CD8-positive, alpha-beta memory T cell (primary cell): ENCODE measurements around the gene SLC7A8. TPM values are rescaled to one million over a fixed set of nuclear protein-coding genes. Genes with fewer than 3 reads are reported as not detected.

Experiments used
- CTCF ChIA-PET: fragments of 350-600 bp; sonication (Branson Sonifier 250); formaldehyde crosslinking; loops from one replicate; lab custom pipeline; 2021; ENCODE audit warnings: antibody characterized with exemption; lab: Charles Lee
- POLR2A ChIA-PET: fragments of 350-600 bp; sonication (Branson Sonifier 250); formaldehyde crosslinking; loops from one replicate; lab custom pipeline; 2021; ENCODE audit warnings: antibody characterized with exemption; lab: Charles Lee
- DNase-seq, 5 donors: peaks; one replicate each; pipeline versions ENCODE4 v3.0.0 to v3.0.0-alpha.2; 2020 to 2022; ENCODE audit warnings: mixed read lengths in 1 of 5
- H3K27ac ChIP-seq: one replicate; pipeline ENCODE4 v1.7.0; 2013; ENCODE audit warnings: low read depth, mild to moderate bottlenecking, low read length, moderate library complexity
- H3K27me3 ChIP-seq: 2 replicates; pipeline ENCODE4 v1.7.0; 2013; ENCODE audit warnings: low read length, mild to moderate bottlenecking; ENCODE audit not compliant: insufficient read depth, poor library complexity, severe bottlenecking
- H3K36me3 ChIP-seq: 2 replicates; pipeline ENCODE4 v1.7.0; 2013; ENCODE audit warnings: mild to moderate bottlenecking, low read length, moderate library complexity; ENCODE audit not compliant: insufficient read depth
- H3K4me1 ChIP-seq: 2 replicates; pipeline ENCODE4 v1.7.0; 2013; ENCODE audit warnings: mild to moderate bottlenecking, low read length, moderate library complexity; ENCODE audit not compliant: insufficient read depth
- H3K4me3 ChIP-seq: 2 replicates; pipeline ENCODE4 v1.7.0; 2013; ENCODE audit warnings: mild to moderate bottlenecking, low read length
- H3K9me3 ChIP-seq: 2 replicates; pipeline ENCODE4 v1.7.0; 2013; ENCODE audit warnings: mild to moderate bottlenecking, low read length
- H3K27ac Mint-ChIP-seq, 8 donors: one replicate each; pipeline ENCODE4 v1.8.0; 2020 to 2021; ENCODE audit warnings: mixed read lengths in 8 of 8, mild to moderate bottlenecking in 6 of 8, inconsistent platforms in 3 of 8, moderate library complexity in 3 of 8
- H3K27me3 Mint-ChIP-seq, 2 donors: one replicate each; pipeline ENCODE4 v1.8.0; 2020 to 2021; ENCODE audit warnings: mixed read lengths in 2 of 2, mild to moderate bottlenecking in 1 of 2, moderate library complexity in 1 of 2
- H3K36me3 Mint-ChIP-seq, 3 donors: one replicate each; pipeline ENCODE4 v1.8.0; 2020 to 2021; ENCODE audit warnings: mixed read lengths in 3 of 3, inconsistent platforms in 1 of 3, mild to moderate bottlenecking in 1 of 3
- H3K4me1 Mint-ChIP-seq, 3 donors: one replicate each; pipeline ENCODE4 v1.8.0; 2020 to 2021; ENCODE audit warnings: mixed read lengths in 3 of 3, inconsistent platforms in 1 of 3, mild to moderate bottlenecking in 1 of 3
- H3K4me3 Mint-ChIP-seq, 7 donors: one replicate each; pipeline ENCODE4 v1.8.0; 2020 to 2021; ENCODE audit warnings: mixed read lengths in 7 of 7, mild to moderate bottlenecking in 6 of 7, moderate library complexity in 4 of 7, inconsistent platforms in 2 of 7
- H3K9me3 Mint-ChIP-seq, 5 donors: one replicate each; pipeline ENCODE4 v1.8.0; 2020 to 2022; ENCODE audit warnings: mixed read lengths in 5 of 5, mild to moderate bottlenecking in 3 of 5, moderate library complexity in 2 of 5, inconsistent platforms in 1 of 5
- polyA plus RNA-seq: library from polyadenylated mRNA; unstranded; fragments of 300-500 nt; fragmentation: Illumina TruSeq; gene quantifications from one replicate; pipeline ENCODE4 v1.2.3, GENCODE V29; 2021
- total RNA-seq, 2 experiments: library from RNA; stranded (reverse); gene quantifications; one replicate each; pipeline ENCODE4 v1.2.3, GENCODE V29; 2021

Gene SLC7A8
- total and polyA plus RNA-seq, 3 experiments from 2014 or later = 0.51 to 2.5 (median 1.4) TPM

DNA sequence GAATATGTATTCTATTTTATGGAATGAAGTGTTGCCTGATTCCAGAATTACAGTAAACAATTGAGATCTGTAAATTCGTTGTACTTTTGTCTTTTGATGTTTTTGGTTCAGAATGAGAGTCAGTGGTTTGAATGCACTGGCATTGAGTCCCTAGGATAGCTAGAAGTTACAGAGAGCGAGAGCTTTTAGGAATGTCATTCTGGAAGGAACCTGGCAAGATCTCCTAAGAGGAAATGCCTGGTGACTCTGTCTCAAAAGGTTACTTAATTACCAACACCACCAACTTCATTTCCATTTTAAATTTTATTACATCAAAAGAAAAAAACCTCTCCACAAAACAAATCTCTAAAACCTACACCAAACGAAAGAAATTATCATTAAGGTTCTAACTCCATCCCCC lies 58.4 kb downstream of the SLC7A8 start:
- Histone ChIP-seq H3K4me1 (peaks cover 18% of the 10 kb centered on the region), H3K36me3 (no peaks in the 10 kb centered on the region), H3K4me3 (no peak overlapping the region), H3K9me3 (no peaks in the 10 kb centered on the region), H3K27me3 (no peaks in the 10 kb centered on the region), H3K27ac (no peak overlapping the region)
- H3K9me3 Mint-ChIP-seq = no peaks in the 10 kb centered on the region
- no peak overlapping the region for H3K27ac Mint-ChIP-seq
- no peak overlapping the region for H3K4me3 Mint-ChIP-seq
- H3K36me3 Mint-ChIP-seq = no peaks in the 10 kb centered on the region
- ChIA-PET POLR2A (no interaction called here), CTCF (interaction anchor here (2.6 kb wide), 1 partner anchor 62 kb away, joined by 8 read pairs; no protein-coding TSS in a partner anchor)
- H3K27me3 Mint-ChIP-seq = peaks cover 9 to 12% of the 10 kb centered on the region in 2 donors
- DNase-seq = no peak
- peaks cover 17 to 23% (median 17%) of the 10 kb centered on the region in 3 donors for H3K4me1 Mint-ChIP-seq

- no peak overlapping the region for H3K4me3 ChIP-seq
- H3K36me3 ChIP-seq = no peaks in the 10 kb centered on the region
- H3K36me3 Mint-ChIP-seq = no peaks in the 10 kb centered on the region
- no peak overlapping the region for H3K4me3 Mint-ChIP-seq
- peaks cover 22 to 29% (median 23%) of the 10 kb centered on the region in 3 donors for H3K4me1 Mint-ChIP-seq
- ChIA-PET POLR2A (no interaction called here), CTCF (interaction anchor here (1.7 to 2.6 kb wide), 2 partner anchors 62 to 197 kb away, joined by 4 to 8 read pairs; partner anchors contain the start of gene PABPN1)
- H3K27me3 Mint-ChIP-seq = peaks cover 9% of the 10 kb centered on the region in 2 donors
- H3K27me3 ChIP-seq = no peaks in the 10 kb centered on the region
- no peak for DNase-seq
- no peaks in the 10 kb centered on the region for H3K9me3 ChIP-seq
- H3K9me3 Mint-ChIP-seq = no peaks in the 10 kb centered on the region
- H3K27ac Mint-ChIP-seq = peak overlapping the region in 1 of 8 donors; percentile 21
- H3K27ac ChIP-seq = no peak overlapping the region
- peaks cover 24% of the 10 kb centered on the region for H3K4me1 ChIP-seq
These were observed 59.0 kb downstream of the SLC7A8 start for GRCh38 chr14:23124337-23124954.

- Mint-ChIP-seq H3K9me3 (no peaks in the 10 kb centered on the region), H3K36me3 (no peaks in the 10 kb centered on the region), H3K4me1 (peaks cover 28 to 39% (median 29%) of the 10 kb centered on the region in 3 donors), H3K27ac (no peak overlapping the region), H3K4me3 (no peak overlapping the region), H3K27me3 (peaks cover 0 to 8% of the 10 kb centered on the region in 2 donors)
- ChIA-PET POLR2A (no interaction called here), CTCF (interaction anchor here (1.0 to 2.6 kb wide), 4 partner anchors 55 to 198 kb away, joined by 3 to 8 read pairs (median 4); partner anchors contain the start of gene PABPN1)
- Histone ChIP-seq H3K36me3 (no peaks in the 10 kb centered on the region), H3K4me1 (peaks cover 34% of the 10 kb centered on the region), H3K27me3 (no peaks in the 10 kb centered on the region), H3K27ac (peak overlapping the region; percentile 41), H3K4me3 (no peak overlapping the region), H3K9me3 (no peaks in the 10 kb centered on the region)
- DNase-seq = no peak
These were observed 60.0 kb downstream of the SLC7A8 start for GRCh38 chr14:23123419-23123818.

GRCh38 chr14:23122086-23122485 lies 61.4 kb downstream of the SLC7A8 start:
- ChIA-PET CTCF (interaction anchor here (0.8 to 2.9 kb wide), 8 partner anchors 23 to 258 kb away, joined by 3 to 17 read pairs (median 6); partner anchors contain the start of gene SLC7A8), POLR2A (no interaction called here)
- Histone ChIP-seq H3K27ac (no peak overlapping the region), H3K4me1 (peaks cover 47% of the 10 kb centered on the region), H3K9me3 (no peaks in the 10 kb centered on the region), H3K4me3 (no peak overlapping the region), H3K36me3 (no peaks in the 10 kb centered on the region), H3K27me3 (no peaks in the 10 kb centered on the region)
- H3K4me3 Mint-ChIP-seq = no peak overlapping the region
- peak overlapping the region in 1 of 8 donors; percentile 38 for H3K27ac Mint-ChIP-seq
- H3K9me3 Mint-ChIP-seq = no peaks in the 10 kb centered on the region
- DNase-seq = no peak
- H3K27me3 Mint-ChIP-seq = peaks cover 0 to 5% of the 10 kb centered on the region in 2 donors
- peaks cover 28 to 38% (median 28%) of the 10 kb centered on the region in 3 donors for H3K4me1 Mint-ChIP-seq
- no peaks in the 10 kb centered on the region for H3K36me3 Mint-ChIP-seq

GRCh38 chr14:23121361-23121771 lies 62.1 kb downstream of the SLC7A8 start:
- peak overlapping the region in 5 of 8 donors; percentile 50 to 85 (median 77) for H3K27ac Mint-ChIP-seq
- H3K9me3 Mint-ChIP-seq = no peaks in the 10 kb centered on the region
- H3K27me3 Mint-ChIP-seq = peaks cover 0 to 5% of the 10 kb centered on the region in 2 donors
- Histone ChIP-seq H3K4me3 (peak overlapping the region; percentile 59), H3K9me3 (no peaks in the 10 kb centered on the region), H3K27ac (no peak overlapping the region), H3K27me3 (no peaks in the 10 kb centered on the region), H3K4me1 (peaks cover 53% of the 10 kb centered on the region), H3K36me3 (no peaks in the 10 kb centered on the region)
- peaks cover 28 to 42% (median 28%) of the 10 kb centered on the region in 3 donors for H3K4me1 Mint-ChIP-seq
- H3K4me3 Mint-ChIP-seq = peak overlapping the region in 2 of 7 donors; percentile 72 to 77
- ChIA-PET POLR2A (interaction anchor here (1.0 to 2.1 kb wide), 4 partner anchors 27 to 181 kb away, joined by 3 to 32 read pairs (median 7); partner anchors contain the start of genes ACIN1, C14orf119, HOMEZ and PPP1R3E), CTCF (interaction anchor here (0.7 to 3.1 kb wide), 26 partner anchors 8 to 259 kb away, joined by 3 to 21 read pairs (median 6); partner anchors contain the start of genes ACIN1, C14orf119, HOMEZ and SLC7A8)
- no peaks in the 10 kb centered on the region for H3K36me3 Mint-ChIP-seq
- DNase-seq = no peak

DNA sequence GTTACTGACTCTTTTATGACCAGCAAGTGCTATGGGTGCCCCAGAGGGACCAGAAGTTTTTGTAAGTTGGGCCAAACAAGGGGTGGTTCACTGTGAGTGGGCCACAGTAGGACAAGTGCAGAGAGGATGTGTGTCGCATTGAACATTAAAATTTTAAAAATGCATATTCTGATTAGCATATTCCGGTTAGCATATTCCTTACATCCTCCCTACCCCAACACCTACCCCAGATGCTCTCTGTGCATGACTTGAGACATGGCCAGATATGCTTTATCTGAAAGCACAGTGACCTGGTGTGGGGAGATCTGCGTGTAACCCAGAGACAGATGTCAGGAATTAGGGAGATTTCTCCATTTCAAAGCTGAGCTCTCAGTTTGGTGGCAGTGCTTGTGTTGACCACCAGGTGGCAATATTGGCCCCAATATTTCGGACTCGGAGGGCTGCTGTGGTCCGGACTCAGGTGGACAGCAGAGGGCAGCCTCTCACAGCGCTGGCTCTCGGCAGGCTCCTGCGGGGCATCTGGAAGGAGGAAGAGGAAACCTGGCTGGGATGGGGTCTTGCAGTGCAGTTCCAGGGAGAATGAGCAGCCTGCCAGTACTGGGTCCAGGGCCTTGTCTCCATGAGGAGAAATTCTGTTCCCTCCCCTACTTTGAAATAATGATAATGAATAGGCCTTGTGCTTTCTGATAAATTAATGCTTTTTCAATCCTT lies 62.8 kb downstream of the SLC7A8 start:
- Mint-ChIP-seq H3K36me3 (no peaks in the 10 kb centered on the region), H3K27ac (peak overlapping the region; percentile 77 to 96 (median 80)), H3K27me3 (peaks cover 3 to 5% of the 10 kb centered on the region in 2 donors), H3K4me3 (peak overlapping the region in 6 of 7 donors; percentile 38 to 77 (median 65)), H3K9me3 (no peaks in the 10 kb centered on the region), H3K4me1 (peaks cover 28 to 42% (median 28%) of the 10 kb centered on the region in 3 donors)
- Histone ChIP-seq H3K27me3 (no peaks in the 10 kb centered on the region), H3K4me3 (peak overlapping the region; percentile 59), H3K27ac (peak overlapping the region; percentile 10), H3K4me1 (peaks cover 53% of the 10 kb centered on the region), H3K36me3 (no peaks in the 10 kb centered on the region), H3K9me3 (no peaks in the 10 kb centered on the region)
- DNase-seq = peak; percentile 58 to 85 (median 76)
- ChIA-PET CTCF (interaction anchor here (0.6 to 3.1 kb wide), 37 partner anchors 8 to 270 kb away, joined by 3 to 21 read pairs (median 4); partner anchors contain the start of genes ACIN1, C14orf119, HOMEZ and SLC7A8), POLR2A (interaction anchor here (0.5 to 2.1 kb wide), 7 partner anchors 26 to 200 kb away, joined by 3 to 32 read pairs (median 3); partner anchors contain the start of genes ACIN1, C14orf119, HOMEZ and PPP1R3E)

- peaks cover 5 to 8% of the 10 kb centered on the region in 2 donors for H3K27me3 Mint-ChIP-seq
- peak overlapping the region; percentile 58 to 96 (median 80) for H3K27ac Mint-ChIP-seq
- ChIA-PET POLR2A (interaction anchor here (0.6 to 2.1 kb wide), 4 partner anchors 25 to 1593 kb away, joined by 3 to 32 read pairs (median 8); partner anchors contain the start of genes ACIN1, C14orf119 and PPP1R3E), CTCF (interaction anchor here (0.7 to 3.1 kb wide), 19 partner anchors 10 to 271 kb away, joined by 3 to 21 read pairs (median 5); partner anchors contain the start of genes ACIN1 and C14orf119)
- Histone ChIP-seq H3K4me3 (peak overlapping the region; percentile 59), H3K9me3 (no peaks in the 10 kb centered on the region), H3K4me1 (peaks cover 58% of the 10 kb centered on the region), H3K36me3 (no peaks in the 10 kb centered on the region), H3K27me3 (no peaks in the 10 kb centered on the region), H3K27ac (peak overlapping the region; percentile 10)
- H3K4me1 Mint-ChIP-seq = peaks cover 28 to 46% (median 28%) of the 10 kb centered on the region in 3 donors
- peak in 3 of 5 donors; percentile 33 to 74 (median 62) for DNase-seq
- peak overlapping the region; percentile 6 to 77 (median 71) for H3K4me3 Mint-ChIP-seq
- no peaks in the 10 kb centered on the region for H3K36me3 Mint-ChIP-seq
- no peaks in the 10 kb centered on the region for H3K9me3 Mint-ChIP-seq
These were observed 63.8 kb downstream of the SLC7A8 start for GRCh38 chr14:23119363-23120327.
